HPDE6-E6E7 (cell line): ENCODE data around the gene AP1S3.

Source experiments
- DNase-seq: peaks from one replicate; pipeline ENCODE4 v3.0.0; 2011; ENCODE audit warnings: missing footprints; ENCODE audit errors: extremely low spot score

AP1S3 gene

DNA sequence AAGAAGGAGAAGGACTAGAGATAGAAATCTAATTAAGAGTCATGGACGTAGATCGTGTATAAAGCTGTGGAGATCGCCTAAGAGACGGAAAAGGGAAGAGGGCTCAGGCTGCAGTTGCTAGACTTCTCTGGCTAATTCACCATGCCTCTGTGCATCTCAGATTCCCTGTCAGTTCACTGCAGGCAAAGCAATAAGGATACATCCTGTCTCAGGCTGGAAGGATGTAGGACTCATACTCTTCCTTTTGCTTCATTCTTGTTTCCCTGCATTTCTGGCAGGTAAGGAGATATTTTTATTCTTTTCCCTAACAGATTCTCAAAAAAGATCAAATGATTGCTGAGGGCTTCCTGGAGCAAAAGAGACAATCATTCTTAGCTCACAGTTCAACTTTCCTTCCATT lies 112.5 kb downstream of the AP1S3 start:
- DNase-seq = no peak

- no peak for DNase-seq
Observed at GRCh38 chr2:223723954-223724411, 113.4 kb downstream of the AP1S3 start.

- DNase-seq = no peak
Observed at GRCh38 chr2:223722226-223722625, 115.2 kb downstream of the AP1S3 start.

DNA sequence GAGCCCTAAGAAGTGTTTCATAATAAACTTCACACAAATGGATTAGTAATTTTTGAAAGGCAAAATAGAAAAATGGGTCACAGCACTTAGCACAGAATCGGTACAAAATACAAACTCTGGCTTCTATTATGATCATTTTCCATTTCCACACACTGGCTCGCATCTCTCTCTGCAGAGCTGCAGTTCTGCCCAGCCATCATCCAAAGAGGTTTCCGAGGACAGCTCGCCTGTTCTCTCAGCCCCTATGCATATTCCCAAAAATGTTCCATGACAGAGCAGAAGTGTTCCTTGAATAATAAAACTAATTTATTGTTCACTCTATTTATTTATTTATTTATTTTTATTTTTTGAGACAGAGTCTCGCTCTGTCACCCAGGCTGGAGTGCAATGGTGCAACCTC lies 115.6 kb downstream of the AP1S3 start:
- DNase-seq = no peak

- DNase-seq = no peak
Observed at GRCh38 chr2:223720367-223720766, 117.0 kb downstream of the AP1S3 start.

GRCh38 chr2:223712642-223713041 lies 124.7 kb downstream of the AP1S3 start:
- no peak for DNase-seq

- no peak for DNase-seq
Observed at GRCh38 chr2:223711596-223712326, 125.6 kb downstream of the AP1S3 start.
